IMR-90 (cell line): Measurements from ENCODE around the gene DHRS3. TPM values are rescaled to one million over a fixed set of nuclear protein-coding genes. Genes with fewer than 3 reads are reported as not detected.

ENCODE experiments used
- ATAC-seq: fragments of 200-7000 bp; cut with Tn5 transposase; 2 replicates; pipeline ENCODE4 v1.9.1; 2020; ENCODE audit warnings: low read depth, mild to moderate bottlenecking, moderate library complexity
- BruUV-seq: library from RNA; stranded (reverse); fragments of 400-500 nt; replicated peaks from 2 replicates; lab custom pipeline; 2021; lab: Mats Ljungman, UMichigan
- CTCF ChIA-PET: fragments of 300-600 bp; formaldehyde crosslinking; extraction: SDS; loops from one replicate; lab custom pipeline; 2021; ENCODE audit warnings: antibody characterized with exemption; lab: Yijun Ruan, JAX
- POLR2A ChIA-PET: fragments of 300-600 bp; sonication (Branson Sonifier 250); formaldehyde crosslinking; loops from one replicate; lab custom pipeline; 2022; ENCODE audit warnings: antibody characterized with exemption; ENCODE audit not compliant: unreplicated experiment; lab: Charles Lee
- DNase-seq: peaks from one replicate; pipeline ENCODE4 v3.0.0; 2013
- H2AFZ ChIP-seq: replicated peaks from 2 replicates; pipeline ENCODE3; 2013; ENCODE audit warnings: low read length, mild to moderate bottlenecking; ENCODE audit not compliant: poor library complexity
- H2AK5ac ChIP-seq: 2 replicates; pipeline ENCODE4 v1.6.1; 2013; ENCODE audit warnings: low read depth, low read length, inconsistent platforms
- H2AK9ac ChIP-seq: replicated peaks from 2 replicates; pipeline ENCODE3; 2013; ENCODE audit warnings: mild to moderate bottlenecking, low read depth, low read length, moderate library complexity; ENCODE audit not compliant: poor library complexity
- H2BK120ac ChIP-seq: 2 replicates; pipeline ENCODE4 v1.6.1; 2013; ENCODE audit warnings: low read depth, low read length, inconsistent platforms
- H2BK15ac ChIP-seq: 3 replicates; pipeline ENCODE4 v1.6.1; 2013; ENCODE audit warnings: low read depth, low read length, inconsistent platforms
- H2BK20ac ChIP-seq: 2 replicates; pipeline ENCODE4 v1.6.1; 2013; ENCODE audit warnings: low read depth, mild to moderate bottlenecking, inconsistent platforms, low read length, moderate library complexity
- H2BK5ac ChIP-seq: 2 replicates; pipeline ENCODE4 v1.6.1; 2013; ENCODE audit warnings: mild to moderate bottlenecking, low read depth, low read length, inconsistent platforms; ENCODE audit not compliant: poor library complexity, severe bottlenecking
- H3K14ac ChIP-seq: replicated peaks from 2 replicates; pipeline ENCODE4 v1.6.1; 2013; ENCODE audit warnings: low read depth, low read length, inconsistent platforms
- H3K18ac ChIP-seq: 2 replicates; pipeline ENCODE4 v1.6.1; 2013; ENCODE audit warnings: low read depth, low read length, control low read depth
- H3K23ac ChIP-seq: 2 replicates; pipeline ENCODE4 v1.6.1; 2013; ENCODE audit warnings: low read depth, low read length, inconsistent platforms
- H3K27ac ChIP-seq: 2 replicates; pipeline ENCODE4 v1.5.1; 2013; ENCODE audit warnings: mild to moderate bottlenecking, control low read depth, low read length; ENCODE audit not compliant: insufficient read depth
- H3K27me3 ChIP-seq: 2 replicates; pipeline ENCODE4 v1.6.1; 2013; ENCODE audit warnings: low read length; ENCODE audit not compliant: control insufficient read depth, insufficient read depth
- H3K36me3 ChIP-seq: 2 replicates; pipeline ENCODE4 v1.6.1; 2013; ENCODE audit warnings: low read length, mixed read lengths; ENCODE audit not compliant: control insufficient read depth, insufficient read depth
- H3K4ac ChIP-seq: 2 replicates; pipeline ENCODE4 v1.6.1; 2013; ENCODE audit warnings: low read depth, low read length, inconsistent platforms
- H3K4me1 ChIP-seq: 2 replicates; pipeline ENCODE4 v1.6.1; 2013; ENCODE audit warnings: low read length, mixed read lengths; ENCODE audit not compliant: control insufficient read depth, insufficient read depth
- H3K4me2 ChIP-seq: 2 replicates; pipeline ENCODE4 v1.6.1; 2013; ENCODE audit warnings: low read depth, mild to moderate bottlenecking, control low read depth, low read length, moderate library complexity
- H3K4me3 ChIP-seq: 2 replicates; pipeline ENCODE4 v1.5.1; 2013; ENCODE audit warnings: low read depth, mild to moderate bottlenecking, control low read depth, low read length, moderate library complexity; ENCODE audit not compliant: insufficient read depth
- H3K56ac ChIP-seq: 2 replicates; pipeline ENCODE4 v1.6.1; 2013; ENCODE audit warnings: low read length, inconsistent platforms; ENCODE audit not compliant: insufficient read depth; ENCODE audit errors: extremely low read depth
- H3K79me1 ChIP-seq, 2 experiments: 2 replicates each; pipeline ENCODE4 v1.6.1; 2013; ENCODE audit warnings: low read length in 2 of 2, inconsistent platforms in 1 of 2, low read depth in 1 of 2
- H3K9ac ChIP-seq: 2 replicates; pipeline ENCODE4 v1.6.1; 2013; ENCODE audit warnings: low read depth, low read length, control low read depth
- H3K9me1 ChIP-seq: 2 replicates; pipeline ENCODE4 v1.6.1; 2013; ENCODE audit warnings: low read length, inconsistent platforms; ENCODE audit not compliant: insufficient read depth
- H3K9me3 ChIP-seq: 2 replicates; pipeline ENCODE4 v1.6.1; 2013; ENCODE audit warnings: low read length; ENCODE audit not compliant: control insufficient read depth, insufficient read depth
- H4K20me1 ChIP-seq: 2 replicates; pipeline ENCODE4 v1.6.1; 2013; ENCODE audit warnings: low read length, inconsistent platforms; ENCODE audit not compliant: insufficient read depth
- H4K5ac ChIP-seq: 2 replicates; pipeline ENCODE4 v1.6.1; 2013; ENCODE audit warnings: mild to moderate bottlenecking, low read depth, low read length, control low read depth
- H4K8ac ChIP-seq, 2 experiments: 2 replicates each; pipeline ENCODE4 v1.6.1; 2013; ENCODE audit warnings: low read depth in 2 of 2, low read length in 2 of 2, control low read depth in 1 of 2, inconsistent platforms in 1 of 2
- H4K91ac ChIP-seq: 2 replicates; pipeline ENCODE4 v1.6.1; 2013; ENCODE audit warnings: low read depth, low read length, inconsistent platforms; ENCODE audit not compliant: insufficient read depth
- BHLHE40 ChIP-seq: fragments of 150-350 bp; IDR thresholded peaks from 2 replicates; pipeline ENCODE4 v1.6.1; 2016; ENCODE audit warnings: mild to moderate bottlenecking, low read depth, low read length
- CEBPB ChIP-seq: IDR thresholded peaks from 2 replicates; pipeline ENCODE4 v1.6.1; 2012; ENCODE audit warnings: low read depth, low read length, improper control_type of control experiment
- CHD1 ChIP-seq: IDR thresholded peaks from 2 replicates; pipeline ENCODE4 v1.6.1; 2012; ENCODE audit warnings: low read depth, low read length, improper control_type of control experiment
- dilution Hi-C: fragments of 300-500 bp; cut with HindIII; formaldehyde crosslinking; loops from one replicate; pipeline ENCODE4 v1.14.3; 2018; ENCODE audit warnings: low sequenced_read_pairs; ENCODE audit not compliant: unreplicated experiment
- in situ Hi-C: fragments of 300-500 bp; cut with MboI; formaldehyde crosslinking; loops from 3 replicates; pipeline ENCODE4 v1.14.3; 2019; ENCODE audit warnings: low sequenced_read_pairs, inconsistent platforms, mixed read lengths
- intact Hi-C: fragments of 100-400 bp; cut with micrococcal nuclease; formaldehyde crosslinking; loops from 2 replicates; pipeline ENCODE4 v1.10.0; 2022
- polyA plus RNA-seq, 3 experiments: library from polyadenylated mRNA; depleted of rRNA; stranded (reverse); fragments of >200 nt; gene quantifications; 2 replicates each; pipeline ENCODE4 v1.2.3, GENCODE V29; 2012; ENCODE audit warnings: low replicate concordance in 1 of 3
- total RNA-seq: library from RNA; depleted of rRNA; stranded (reverse); fragments of >200 nt; gene quantifications from 2 replicates; pipeline ENCODE4 v1.2.3, GENCODE V29; 2012

DHRS3 gene
- total and polyA plus RNA-seq, 2 of the 4 experiments (the other 2 are of a cell fraction), result 11.2 to 14.5 TPM

- H4K20me1 ChIP-seq, result peaks cover 5% of the 10 kb centered on the region; the same call in 1 of the 2 replicates
These were observed 34.5 kb downstream of the DHRS3 start for GRCh38 chr1:12583484-12583883.

More at GRCh38 chr1:12583484-12583883, 34.5 kb downstream of the DHRS3 start:
- H2AFZ ChIP-seq, result no peak overlapping the region
- peak overlapping the region; percentile 25 for H2BK5ac ChIP-seq
- H3K4ac ChIP-seq, result no peak overlapping the region
- no peak overlapping the region for H2BK15ac ChIP-seq
- no peak overlapping the region for H3K4me3 ChIP-seq
- peaks cover 0 to 9% of the 10 kb centered on the region in 2 experiments; a peak in 1 of 4 replicates for H3K79me1 ChIP-seq
- no peak overlapping the region for H2BK120ac ChIP-seq
- H3K23ac ChIP-seq, result no peak overlapping the region
- peaks cover 3% of the 10 kb centered on the region; the same call in 1 of the 2 replicates for H3K4me1 ChIP-seq
- no peak overlapping the region for H2AK9ac ChIP-seq
- no peak overlapping the region for H3K56ac ChIP-seq
- no peak overlapping the region for H2AK5ac ChIP-seq
- ATAC-seq (no peak), DNase-seq (no peak)
- ChIA-PET POLR2A (no interaction called here), CTCF (no interaction called here)
- H3K27me3 ChIP-seq, result no peaks in the 10 kb centered on the region
- TF ChIP-seq CEBPB, result no peak
- no peak for TF ChIP-seq BHLHE40
- TF ChIP-seq CHD1, result no peak
- in situ Hi-C loops, result no loop called here
- H3K4me2 ChIP-seq, result no peak overlapping the region
- H2BK20ac ChIP-seq, result no peak overlapping the region
- H3K9me3 ChIP-seq, result no peaks in the 10 kb centered on the region
- peaks cover 8% of the 10 kb centered on the region; the same call in 1 of the 2 replicates for H3K9me1 ChIP-seq
- no peak overlapping the region for H4K8ac ChIP-seq
- H4K91ac ChIP-seq, result no peak overlapping the region
- H3K36me3 ChIP-seq, result peaks cover 21% of the 10 kb centered on the region
- intact Hi-C loops, result no loop called here
- H3K14ac ChIP-seq, result no peak overlapping the region
- H3K9ac ChIP-seq, result no peak overlapping the region
- BruUV-seq, result no TSS peak
- H4K5ac ChIP-seq, result no peak overlapping the region
- dilution Hi-C loops, result no loop called here
- no peak overlapping the region for H3K18ac ChIP-seq
- H3K27ac ChIP-seq, result no peak overlapping the region
